ENCODE results near the gene EIF4H.

GRCh38 chr7:74176555-74176954 is 2.4 kb downstream of the EIF4H start:
- TF ChIP-seq MAX (IDR thresholded peaks at IDR 0.05) (no peak), HOXB5 (CRISPR knock-in tag; IDR thresholded peaks at IDR 0.05) (no peak), CTCF (IDR thresholded peaks at IDR 0.05) (no peak), ELK1 (IDR thresholded peaks at IDR 0.05; ENCODE audit: low read depth, low read length) (no peak), ZFP36 (IDR thresholded peaks at IDR 0.05; ENCODE audit: borderline replicate concordance, partially characterized antibody) (no peak), POLR2A (IDR thresholded peaks at IDR 0.05; ENCODE audit: low read length) (no peak), HMGXB4 (CRISPR knock-in tag; IDR thresholded peaks at IDR 0.05; ENCODE audit: borderline replicate concordance) (no peak), NR3C1 (IDR thresholded peaks at IDR 0.05) (no peak), ESRRA (IDR thresholded peaks at IDR 0.05; ENCODE audit: borderline replicate concordance, low read length) (no peak)
